GF-D8 (cell line): ENCODE measurements around the gene RERE.

Experiments used
- DNase-seq: peaks from one replicate; lab custom pipeline; 2025; lab: John Stamatoyannopoulos, UW

Gene RERE

DNA sequence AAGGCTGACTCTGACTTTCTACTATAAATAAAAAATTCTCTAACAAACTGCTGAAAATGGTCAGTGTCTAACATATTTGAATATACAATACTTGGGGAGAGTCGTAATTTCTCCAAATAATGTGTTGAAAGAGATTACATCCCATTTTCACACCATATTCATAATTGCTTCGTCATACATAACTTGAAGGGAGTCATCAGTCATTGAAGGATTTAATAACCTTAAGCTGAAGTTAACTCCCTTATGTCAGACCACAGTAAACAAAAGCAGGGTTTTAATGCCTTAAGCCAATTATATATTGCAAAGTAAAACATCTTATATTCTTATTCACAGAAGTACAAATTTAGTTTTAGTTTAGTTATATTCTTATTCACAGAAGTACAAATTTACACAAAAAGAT is 129.9 kb downstream of the RERE start:
- no peak for DNase-seq

DNA sequence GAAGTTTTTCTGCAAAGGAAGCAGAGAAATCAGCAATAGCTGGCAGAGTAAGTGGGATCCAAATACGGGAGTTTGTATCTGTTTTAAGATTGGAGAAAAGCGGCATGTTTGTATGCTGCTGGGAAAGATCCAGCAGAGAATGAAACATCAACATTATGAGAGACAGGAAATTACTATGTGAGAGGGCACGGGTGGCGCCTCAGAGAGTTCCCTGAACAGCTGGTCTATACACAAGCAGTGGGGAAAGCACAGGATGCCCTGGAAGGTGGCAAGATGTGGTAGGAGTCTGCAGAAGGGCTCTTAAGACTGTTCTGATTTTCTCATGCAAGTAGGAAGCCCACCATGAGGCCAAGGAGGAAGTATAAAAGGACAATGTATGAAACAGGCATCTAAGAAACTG is 130.4 kb downstream of the RERE start:
- no peak for DNase-seq

- DNase-seq, result no peak
Observed at GRCh38 chr1:8685463-8685862, 132.0 kb downstream of the RERE start.

GRCh38 chr1:8684590-8684989 is 132.8 kb downstream of the RERE start:
- no peak for DNase-seq

- no peak for DNase-seq
Observed at GRCh38 chr1:8682573-8682972, 134.9 kb downstream of the RERE start.

- DNase-seq, result no peak
Observed at GRCh38 chr1:8681911-8682310, 135.5 kb downstream of the RERE start.

DNA sequence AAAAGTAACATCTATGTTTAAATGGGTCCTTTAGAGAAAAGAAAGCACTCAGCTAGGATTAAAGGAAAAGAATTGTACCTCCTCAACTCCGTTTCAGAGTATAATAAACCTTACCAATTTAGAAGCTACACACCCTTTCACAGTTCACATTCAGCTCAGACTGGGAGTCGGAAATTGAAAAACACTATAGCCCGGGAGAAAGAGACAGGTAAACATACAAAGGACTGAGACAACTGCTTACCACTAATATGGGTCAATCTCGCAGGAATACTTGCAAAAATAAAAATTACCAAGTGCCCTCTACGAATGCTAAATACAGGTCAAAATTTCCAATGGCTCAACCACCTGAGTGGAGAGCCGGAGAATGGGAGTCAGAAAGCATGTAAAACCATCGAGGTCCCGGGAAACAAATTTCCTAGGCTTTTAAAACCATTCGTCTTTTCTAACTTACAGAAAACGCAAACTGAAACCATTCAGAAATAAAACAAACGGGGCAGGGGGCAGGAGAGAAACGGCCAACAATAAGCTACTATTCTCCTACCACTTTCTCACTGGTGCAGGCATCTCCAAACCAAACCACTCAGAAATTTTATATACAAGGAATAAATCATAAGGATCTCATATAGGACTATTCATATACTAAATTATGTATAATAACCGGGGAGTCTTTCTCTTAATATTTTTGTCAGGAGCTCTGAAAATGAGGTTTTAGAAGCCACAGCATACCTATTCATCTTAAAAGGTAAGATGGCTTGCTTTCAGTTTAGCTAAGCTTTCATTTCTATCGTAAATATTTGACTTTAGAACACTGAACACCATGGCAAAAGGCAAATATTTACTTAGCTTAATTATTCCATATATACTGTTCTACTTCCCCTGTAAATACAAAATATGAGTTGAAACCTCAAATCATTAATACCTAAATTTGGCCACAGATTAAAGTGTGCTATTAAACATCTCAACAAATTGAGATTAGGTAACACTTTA is 136.5 kb downstream of the RERE start:
- no peak for DNase-seq

GRCh38 chr1:8679929-8680663 is 137.3 kb downstream of the RERE start:
- no peak for DNase-seq

DNA sequence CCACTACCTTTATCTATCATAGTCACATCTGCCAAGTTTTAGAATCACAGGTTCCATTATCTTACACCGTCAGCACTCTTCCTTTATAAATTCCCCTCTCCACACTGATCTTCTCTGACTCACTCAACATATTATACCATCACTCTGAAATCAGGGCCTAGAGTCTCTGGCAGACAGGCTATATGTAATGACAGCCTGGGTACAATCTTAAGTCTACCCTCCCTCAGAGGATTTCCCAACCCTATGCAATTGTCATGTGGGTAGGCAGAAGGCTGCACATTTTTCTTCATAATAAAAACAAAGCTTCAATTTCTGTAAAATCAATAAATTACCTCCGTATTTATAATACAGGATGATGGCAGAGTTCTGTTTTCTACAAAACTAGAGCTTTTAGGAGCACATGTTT is 138.0 kb downstream of the RERE start:
- DNase-seq, result no peak

DNA sequence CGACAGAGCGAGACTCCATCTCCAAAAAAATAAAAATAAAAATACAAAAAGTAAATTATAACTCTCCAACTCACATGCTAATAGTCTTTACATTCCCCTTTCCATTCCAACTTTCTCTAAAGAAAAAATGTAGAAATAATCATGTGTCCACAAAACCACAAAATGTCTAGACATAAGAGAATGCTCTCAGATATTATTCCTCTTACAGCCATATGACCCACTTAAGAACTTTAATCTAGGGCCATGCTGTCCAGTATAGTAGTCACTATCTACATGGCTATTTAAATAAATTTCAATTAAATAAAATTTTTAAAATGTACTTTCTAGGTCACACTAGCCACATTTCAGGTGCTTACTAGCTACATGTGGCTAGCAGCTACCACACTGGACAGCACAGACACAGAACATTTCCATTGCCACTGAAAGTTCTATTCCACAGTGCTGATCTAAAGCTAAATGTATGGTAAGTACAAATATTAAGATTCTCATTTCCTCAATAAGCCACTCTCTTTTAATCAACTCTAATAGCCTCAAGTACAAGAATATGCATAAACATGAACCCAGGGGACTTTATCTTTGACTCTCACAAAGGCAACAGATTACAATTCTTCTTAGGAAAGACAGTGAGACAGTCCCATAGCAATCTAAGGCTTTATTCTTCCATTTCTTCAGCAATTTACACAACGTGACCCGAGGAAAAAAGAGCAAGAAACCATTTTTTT is 138.6 kb downstream of the RERE start:
- no peak for DNase-seq

DNA sequence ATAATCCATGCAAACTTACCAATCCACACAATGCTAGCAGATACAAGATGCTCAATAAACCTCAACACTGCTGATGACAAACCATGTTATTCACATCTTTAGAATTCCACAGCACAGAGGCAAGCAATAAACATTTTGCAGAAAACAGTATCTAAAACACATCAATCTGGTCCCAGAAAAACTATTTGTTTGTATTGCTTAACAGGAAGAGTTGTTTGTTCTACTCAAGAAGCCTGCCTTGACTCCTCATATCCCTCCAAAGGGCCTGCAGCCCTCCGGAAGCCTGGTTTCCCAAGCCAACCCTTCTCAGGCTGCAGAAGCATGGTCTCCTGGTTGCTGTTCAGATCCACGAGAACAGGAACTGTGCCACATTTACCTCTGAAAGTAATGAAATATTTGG is 139.7 kb downstream of the RERE start:
- no peak for DNase-seq

DNA sequence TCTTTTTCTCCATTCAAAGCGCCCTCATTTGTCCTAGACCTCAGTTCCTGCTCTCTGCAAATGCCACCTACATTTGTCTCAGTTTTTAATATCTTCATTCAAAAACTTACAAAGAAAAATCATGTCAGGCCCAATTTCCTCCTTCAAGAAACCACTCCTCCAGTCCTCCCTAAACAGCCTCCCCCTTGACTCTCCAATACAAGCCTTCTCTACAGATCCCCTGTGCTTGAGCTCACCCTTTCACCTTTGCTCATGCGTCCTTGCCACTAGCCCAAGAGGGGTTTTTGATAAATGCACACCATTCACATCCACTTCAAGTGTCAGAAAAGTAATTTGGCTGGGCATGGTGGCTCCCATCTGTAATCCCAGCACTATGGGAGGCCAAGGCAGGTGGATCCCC is 140.6 kb downstream of the RERE start:
- DNase-seq, result no peak

- DNase-seq, result no peak
Observed at GRCh38 chr1:8676072-8676471, 141.4 kb downstream of the RERE start.

- no peak for DNase-seq
Observed at GRCh38 chr1:8674912-8675311, 142.5 kb downstream of the RERE start.

DNA sequence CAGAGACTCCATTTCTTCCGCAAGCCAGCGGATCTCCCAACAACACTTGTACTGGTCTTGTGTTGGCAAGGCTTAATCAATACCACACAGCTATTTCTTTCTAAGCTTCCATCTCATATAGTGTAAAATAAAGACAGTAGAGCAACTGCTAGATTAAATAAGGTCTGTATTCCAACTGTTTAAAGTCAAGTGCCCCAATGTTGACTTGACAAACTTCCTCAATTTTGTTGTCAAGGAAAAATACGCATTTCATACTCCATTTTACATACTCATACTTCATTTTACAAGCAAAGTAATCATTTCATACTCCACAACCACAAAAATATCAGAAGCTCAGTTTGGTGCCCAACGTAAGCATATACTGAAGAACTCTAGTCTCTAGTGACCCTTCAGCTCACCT is 143.0 kb downstream of the RERE start:
- no peak for DNase-seq

DNA sequence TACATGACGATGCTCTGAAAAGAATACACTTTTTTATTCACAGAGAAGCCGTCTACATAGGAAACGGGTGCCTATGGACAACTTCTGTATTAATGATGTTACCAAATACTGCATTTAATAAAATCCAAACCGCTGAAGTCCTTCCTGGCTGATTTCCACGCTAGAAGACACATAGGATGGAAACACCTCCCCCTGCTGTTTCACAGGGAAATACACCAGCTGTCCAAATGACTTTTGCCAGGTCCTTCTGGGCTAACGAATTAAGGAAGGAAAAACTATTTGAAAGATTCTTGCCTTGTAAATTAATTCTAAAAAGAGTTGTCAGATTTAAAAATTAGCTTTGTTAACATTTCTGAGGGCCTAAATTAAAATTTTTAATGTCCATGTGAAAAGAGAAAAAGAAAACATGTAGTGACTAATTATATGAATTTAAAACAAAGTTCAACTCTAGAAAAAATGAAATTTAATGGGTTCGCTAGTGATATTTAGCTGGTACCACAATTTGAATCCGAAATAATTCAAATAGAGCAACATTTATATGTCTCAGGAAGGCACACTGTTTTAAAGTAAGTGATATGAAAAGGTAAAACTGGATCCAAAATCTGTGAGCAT is 146.0 kb downstream of the RERE start:
- DNase-seq, result no peak

DNA sequence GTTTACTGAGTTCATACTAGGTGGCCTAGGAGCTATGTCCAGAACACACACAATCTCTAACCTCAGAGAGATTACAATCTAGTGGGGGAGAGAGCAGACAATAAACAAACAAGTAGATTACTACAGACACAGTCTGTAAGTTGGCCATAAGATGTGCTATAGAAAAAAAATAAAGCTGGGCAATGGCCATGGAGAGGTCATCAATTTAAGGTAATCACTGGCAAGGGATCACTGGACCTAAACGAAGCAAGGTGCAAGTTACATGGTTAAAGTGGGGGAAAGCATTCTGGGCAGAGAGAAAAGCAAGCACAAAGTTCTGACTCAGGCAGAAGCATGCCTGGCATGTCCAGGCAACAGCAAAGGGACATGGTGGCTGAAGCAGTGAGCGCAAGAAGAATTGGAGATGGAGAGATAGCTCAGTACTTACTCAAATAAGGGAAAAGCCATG is 147.0 kb downstream of the RERE start:
- DNase-seq, result no peak

GRCh38 chr1:8669606-8670335 is 147.7 kb downstream of the RERE start:
- no peak for DNase-seq

GRCh38 chr1:8667869-8668594 is 149.4 kb downstream of the RERE start:
- no peak for DNase-seq

DNA sequence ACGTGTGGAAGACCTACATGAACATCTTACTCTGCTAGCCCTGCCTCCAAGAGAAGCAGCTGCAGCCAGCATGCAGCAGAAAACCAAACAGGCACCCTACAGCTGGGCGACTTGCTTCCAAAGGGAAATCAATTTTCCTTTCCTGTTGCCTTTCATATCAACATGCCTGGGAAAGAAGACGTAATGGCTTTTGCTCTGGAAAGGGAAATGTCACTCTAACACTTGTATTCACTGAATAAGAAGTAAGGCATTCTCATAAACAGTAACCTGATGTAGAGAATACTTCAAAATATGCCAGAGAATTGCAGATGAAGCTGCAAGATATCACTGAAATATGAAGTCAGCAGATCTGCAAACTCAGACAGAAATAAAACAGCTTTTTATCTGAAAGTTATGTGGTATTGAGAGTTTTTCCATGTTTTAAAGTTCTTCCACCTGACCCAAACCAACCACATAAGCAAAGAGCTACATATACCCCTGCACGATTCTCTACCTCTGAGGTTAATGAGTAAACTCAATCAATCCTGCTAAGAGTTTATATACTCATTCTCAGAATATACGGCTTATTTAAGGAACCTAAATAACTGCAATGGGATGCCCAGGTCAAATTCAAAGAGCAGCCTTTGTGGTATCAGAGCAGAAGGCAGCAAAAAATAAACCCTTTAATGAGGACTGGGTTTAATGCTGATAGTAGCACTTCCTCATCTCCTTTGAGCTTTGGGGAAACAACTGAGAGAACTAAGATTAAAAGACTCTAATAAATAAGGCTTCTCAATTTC is 150.9 kb downstream of the RERE start:
- no peak for DNase-seq
